HepG2 (cell line): Measurements from ENCODE around the gene PHF23. TPM values are rescaled to one million over a fixed set of nuclear protein-coding genes. Genes with fewer than 3 reads are reported as not detected.
A peak's percentile ranks its signal among the peaks of the same experiment; 100 is the strongest.

Experiments used
- ATF7 ChIP-seq, 2 experiments: fragments of 450-650 bp in 1 of 2; sonication (generic) in 1 of 2; formaldehyde crosslinking in 1 of 2; IDR thresholded peaks; 2 replicates each; pipeline versions ENCODE4 v1.4.0 to v1.6.1; 2016 to 2020; ENCODE audit warnings: antibody characterized with exemption in 1 of 2, mild to moderate bottlenecking in 1 of 2, missing genetic modification reagents in 1 of 2
- CCDC6 ChIP-seq: sonication (generic); formaldehyde crosslinking; IDR thresholded peaks from 2 replicates; pipeline ENCODE4 v1.8.1; 2022; ENCODE audit warnings: mild to moderate bottlenecking, missing genetic modification reagents, moderate library complexity
- KAT2B ChIP-seq: fragments of 150-350 bp; IDR thresholded peaks from 2 replicates; pipeline ENCODE4 v1.6.1; 2014; ENCODE audit warnings: low read depth, low read length, borderline replicate concordance
- MED13 ChIP-seq: sonication (generic); formaldehyde crosslinking; IDR thresholded peaks from 2 replicates; pipeline ENCODE4 v1.5.0; 2020; ENCODE audit warnings: missing genetic modification reagents
- NAIF1 ChIP-seq: sonication (generic); formaldehyde crosslinking; IDR thresholded peaks from 2 replicates; pipeline ENCODE4 v1.5.0; 2020; ENCODE audit warnings: mild to moderate bottlenecking, missing genetic modification reagents, borderline replicate concordance
- NFATC3 ChIP-seq: sonication (generic); formaldehyde crosslinking; IDR thresholded peaks from 2 replicates; pipeline ENCODE4 v1.5.1; 2020; ENCODE audit warnings: mild to moderate bottlenecking, missing genetic modification reagents
- NR2C2 ChIP-seq: sonication (generic); formaldehyde crosslinking; IDR thresholded peaks from 2 replicates; pipeline ENCODE4 v1.4.0; 2020; ENCODE audit warnings: missing genetic modification reagents, mild to moderate bottlenecking, moderate library complexity, borderline replicate concordance
- PHF5A ChIP-seq: IDR thresholded peaks from one replicate; pipeline ENCODE4 v1.6.1; 2018; ENCODE audit warnings: low read depth, missing genetic modification reagents; ENCODE audit not compliant: unreplicated experiment
- PLRG1 ChIP-seq: fragments of 450-650 bp; conservative IDR thresholded peaks from 2 replicates; pipeline ENCODE4 v1.6.1; 2016
- SP4 ChIP-seq: sonication (generic); formaldehyde crosslinking; IDR thresholded peaks from 2 replicates; pipeline ENCODE4 v1.8.1; 2023; ENCODE audit warnings: mild to moderate bottlenecking, missing genetic modification reagents
- TSC22D2 ChIP-seq: sonication (generic); formaldehyde crosslinking; IDR thresholded peaks from 2 replicates; pipeline ENCODE4 v1.5.1; 2020; ENCODE audit warnings: missing genetic modification reagents, mild to moderate bottlenecking, borderline replicate concordance
- ZNF234 ChIP-seq: sonication (generic); formaldehyde crosslinking; conservative IDR thresholded peaks from 2 replicates; pipeline ENCODE4 v1.5.1; 2020; ENCODE audit warnings: mild to moderate bottlenecking, missing genetic modification reagents
- ZNF253 ChIP-seq: sonication (generic); formaldehyde crosslinking; IDR thresholded peaks from 2 replicates; pipeline ENCODE4 v1.8.0; 2022; ENCODE audit warnings: mild to moderate bottlenecking, missing genetic modification reagents, borderline replicate concordance
- ZNF451 ChIP-seq: sonication (generic); formaldehyde crosslinking; IDR thresholded peaks from 2 replicates; pipeline ENCODE4 v1.5.0; 2020; ENCODE audit warnings: mild to moderate bottlenecking, missing genetic modification reagents
- ZNF549 ChIP-seq: sonication (generic); formaldehyde crosslinking; IDR thresholded peaks from 2 replicates; pipeline ENCODE4 v1.5.0; 2020; ENCODE audit warnings: missing genetic modification reagents
- ZNF589 ChIP-seq: sonication (generic); formaldehyde crosslinking; conservative IDR thresholded peaks from 2 replicates; pipeline ENCODE4 v1.8.0; 2022; ENCODE audit warnings: mild to moderate bottlenecking, moderate library complexity, missing genetic modification reagents
- ZNF747 ChIP-seq: sonication (generic); formaldehyde crosslinking; IDR thresholded peaks from 2 replicates; pipeline ENCODE4 v1.8.1; 2023; ENCODE audit warnings: missing genetic modification reagents, mild to moderate bottlenecking, borderline replicate concordance
- ZSCAN31 ChIP-seq: sonication (generic); formaldehyde crosslinking; IDR thresholded peaks from 2 replicates; pipeline ENCODE4 v1.5.0; 2020; ENCODE audit warnings: low read depth, mild to moderate bottlenecking, missing genetic modification reagents
- polyA plus RNA-seq, 8 experiments: library from polyadenylated mRNA; depleted of rRNA in 3 of 8; stranded (reverse) in 7 of 8; unstranded in 1 of 8; fragments of >200 nt; fragmentation: Illumina TruSeq in 4 of 8; extraction: Trizol in 4 of 8; gene quantifications; 2 replicates each; pipeline versions ENCODE4 v1.2.1 to v1.2.3, GENCODE V29; 2011 to 2016; ENCODE audit warnings: low read depth in 4 of 8, missing spikeins in 1 of 8, mixed read lengths in 1 of 8; ENCODE audit not compliant: insufficient read depth in 1 of 8
- total RNA-seq, 5 experiments: library from RNA; depleted of rRNA; stranded (reverse); fragments of >200 nt; fragmentation: Illumina TruSeq; extraction: Trizol; gene quantifications; 2 replicates each; pipeline ENCODE4 v1.2.3, GENCODE V29; 2016; ENCODE audit warnings: low read depth in 1 of 5
- TF ChIP-seq, protein P1 (sequence below): IDR thresholded peaks from 2 replicates; pipeline ENCODE4 v1.6.1; 2016
- TF ChIP-seq, protein P2 (sequence below): sonication (generic); formaldehyde crosslinking; IDR thresholded peaks from 2 replicates; pipeline ENCODE4 v1.5.0; 2020; ENCODE audit warnings: missing genetic modification reagents
- TF ChIP-seq, protein P3 (sequence below): sonication (generic); formaldehyde crosslinking; IDR thresholded peaks from 2 replicates; pipeline ENCODE4 v1.8.1; 2022; ENCODE audit warnings: mild to moderate bottlenecking, missing genetic modification reagents
- TF ChIP-seq, protein P4 (sequence below): sonication (generic); formaldehyde crosslinking; IDR thresholded peaks from 2 replicates; pipeline ENCODE4 v1.5.1; 2020; ENCODE audit warnings: missing genetic modification reagents, mild to moderate bottlenecking, borderline replicate concordance
- TF ChIP-seq, protein P5 (sequence below): sonication (generic); formaldehyde crosslinking; IDR thresholded peaks from 2 replicates; pipeline ENCODE4 v1.8.0; 2022; ENCODE audit warnings: missing genetic modification reagents, mild to moderate bottlenecking, inconsistent platforms, borderline replicate concordance

PHF23 gene
- total and polyA plus RNA-seq, 2 of the 13 experiments (the other 11 are each of a cell fraction or from before 2014, with no cell fraction given) = 27.6 to 33.2 TPM

DNA sequence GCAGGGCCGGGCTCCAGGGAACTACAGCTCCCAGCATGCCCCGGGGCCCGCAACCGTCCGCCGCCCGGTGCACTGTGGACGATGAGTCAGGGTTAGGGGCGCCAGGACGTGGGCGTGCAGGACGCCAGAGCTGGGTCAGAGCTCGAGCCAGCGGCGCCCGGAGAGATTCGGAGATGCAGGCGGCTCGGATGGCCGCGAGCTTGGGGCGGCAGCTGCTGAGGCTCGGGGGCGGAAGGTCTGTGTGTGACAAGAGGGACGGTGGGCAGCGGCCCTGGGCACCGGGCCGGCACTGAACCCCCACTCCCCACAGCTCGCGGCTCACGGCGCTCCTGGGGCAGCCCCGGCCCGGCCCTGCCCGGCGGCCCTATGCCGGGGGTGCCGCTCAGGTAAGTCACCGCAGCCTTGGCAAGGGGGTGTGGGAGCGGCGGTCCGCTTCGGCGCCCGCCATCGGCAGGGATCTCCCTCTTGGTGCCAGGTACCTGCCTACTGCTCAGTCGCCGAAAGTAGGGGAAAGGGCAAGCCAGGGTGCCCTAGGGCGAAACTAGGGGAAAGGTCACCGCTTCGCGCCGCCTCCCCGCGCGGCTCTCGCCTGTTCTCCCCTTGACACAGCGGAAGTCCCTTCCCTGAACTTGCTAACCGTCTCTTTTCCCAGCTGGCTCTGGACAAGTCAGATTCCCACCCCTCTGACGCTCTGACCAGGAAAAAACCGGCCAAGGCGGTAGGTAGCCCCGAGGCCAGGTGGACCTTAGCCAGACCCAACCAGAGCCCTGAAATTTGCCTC, 19.3 kb downstream of the PHF23 start, which contains the start of the genes ACADVL and DLG4 (continued):
- TF ChIP-seq ZNF234 (CRISPR knock-in tag) (no peak), ZNF253 (CRISPR knock-in tag) (no peak), NFATC3 (CRISPR knock-in tag) (no peak), ZNF451 (CRISPR knock-in tag) (no peak; the same call in 1 of the 2 replicates), CCDC6 (no peak), PLRG1 (no peak), ATF7 (IDR thresholded peaks at IDR 0.05) (no peak), ATF7 (CRISPR knock-in tag; IDR thresholded peaks at IDR 0.05) (no peak), ZNF747 (CRISPR knock-in tag) (no peak), SP4 (peak; percentile 73), NAIF1 (CRISPR knock-in tag) (peak; percentile 72; the same call in 1 of the 2 replicates), ZNF589 (0 out of 2 replicates have a peak, but pooled peaks have one; percentile 47), KAT2B (no peak), TSC22D2 (no peak; the same call in 1 of the 2 replicates), PHF5A (no peak), MED13 (CRISPR knock-in tag) (no peak), ZNF549 (CRISPR knock-in tag) (no peak), ZSCAN31 (CRISPR knock-in tag) (peak; percentile 24), NR2C2 (CRISPR knock-in tag) (peak; percentile 85)
- TF ChIP-seq, protein P1, sequence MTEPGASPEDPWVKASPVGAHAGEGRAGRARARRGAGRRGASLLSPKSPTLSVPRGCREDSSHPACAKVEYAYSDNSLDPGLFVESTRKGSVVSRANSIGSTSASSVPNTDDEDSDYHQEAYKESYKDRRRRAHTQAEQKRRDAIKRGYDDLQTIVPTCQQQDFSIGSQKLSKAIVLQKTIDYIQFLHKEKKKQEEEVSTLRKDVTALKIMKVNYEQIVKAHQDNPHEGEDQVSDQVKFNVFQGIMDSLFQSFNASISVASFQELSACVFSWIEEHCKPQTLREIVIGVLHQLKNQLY (CRISPR knock-in tag) = no peak
- TF ChIP-seq, protein P2, sequence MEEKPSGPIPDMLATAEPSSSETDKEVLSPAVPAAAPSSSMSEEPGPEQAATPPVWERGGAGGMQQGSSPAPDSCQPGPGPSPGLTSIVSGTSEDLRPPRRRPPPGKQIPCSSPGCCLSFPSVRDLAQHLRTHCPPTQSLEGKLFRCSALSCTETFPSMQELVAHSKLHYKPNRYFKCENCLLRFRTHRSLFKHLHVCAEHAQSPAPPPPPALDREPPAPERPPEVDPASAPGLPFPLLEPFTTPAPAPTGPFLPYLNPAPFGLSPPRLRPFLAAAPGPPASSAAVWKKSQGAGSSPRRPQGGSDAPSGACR (CRISPR knock-in tag) = peak; percentile 55; the same call in 1 of the 2 replicates
- TF ChIP-seq, protein P3, sequence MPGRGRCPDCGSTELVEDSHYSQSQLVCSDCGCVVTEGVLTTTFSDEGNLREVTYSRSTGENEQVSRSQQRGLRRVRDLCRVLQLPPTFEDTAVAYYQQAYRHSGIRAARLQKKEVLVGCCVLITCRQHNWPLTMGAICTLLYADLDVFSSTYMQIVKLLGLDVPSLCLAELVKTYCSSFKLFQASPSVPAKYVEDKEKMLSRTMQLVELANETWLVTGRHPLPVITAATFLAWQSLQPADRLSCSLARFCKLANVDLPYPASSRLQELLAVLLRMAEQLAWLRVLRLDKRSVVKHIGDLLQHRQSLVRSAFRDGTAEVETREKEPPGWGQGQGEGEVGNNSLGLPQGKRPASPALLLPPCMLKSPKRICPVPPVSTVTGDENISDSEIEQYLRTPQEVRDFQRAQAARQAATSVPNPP (CRISPR knock-in tag) = peak; percentile 46
- TF ChIP-seq, protein P4, sequence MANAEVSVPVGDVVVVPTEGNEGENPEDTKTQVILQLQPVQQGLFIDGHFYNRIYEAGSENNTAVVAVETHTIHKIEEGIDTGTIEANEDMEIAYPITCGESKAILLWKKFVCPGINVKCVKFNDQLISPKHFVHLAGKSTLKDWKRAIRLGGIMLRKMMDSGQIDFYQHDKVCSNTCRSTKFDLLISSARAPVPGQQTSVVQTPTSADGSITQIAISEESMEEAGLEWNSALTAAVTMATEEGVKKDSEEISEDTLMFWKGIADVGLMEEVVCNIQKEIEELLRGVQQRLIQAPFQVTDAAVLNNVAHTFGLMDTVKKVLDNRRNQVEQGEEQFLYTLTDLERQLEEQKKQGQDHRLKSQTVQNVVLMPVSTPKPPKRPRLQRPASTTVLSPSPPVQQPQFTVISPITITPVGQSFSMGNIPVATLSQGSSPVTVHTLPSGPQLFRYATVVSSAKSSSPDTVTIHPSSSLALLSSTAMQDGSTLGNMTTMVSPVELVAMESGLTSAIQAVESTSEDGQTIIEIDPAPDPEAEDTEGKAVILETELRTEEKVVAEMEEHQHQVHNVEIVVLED (CRISPR knock-in tag) = peak; percentile 95
- TF ChIP-seq, protein P5, sequence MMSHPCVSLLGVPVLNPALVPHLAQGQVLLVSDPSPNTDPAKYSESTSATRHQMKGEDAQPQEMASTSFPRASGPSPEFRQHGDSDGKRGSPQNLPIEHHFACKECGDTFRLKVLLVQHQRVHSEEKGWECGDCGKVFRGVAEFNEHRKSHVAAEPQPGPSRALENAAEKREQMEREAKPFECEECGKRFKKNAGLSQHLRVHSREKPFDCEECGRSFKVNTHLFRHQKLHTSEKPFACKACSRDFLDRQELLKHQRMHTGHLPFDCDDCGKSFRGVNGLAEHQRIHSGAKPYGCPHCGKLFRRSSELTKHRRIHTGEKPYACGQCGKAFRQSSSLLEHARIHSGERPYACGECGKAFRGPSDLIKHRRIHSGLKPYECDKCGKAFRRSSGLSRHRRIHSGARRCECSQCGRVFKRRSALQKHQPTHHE (CRISPR knock-in tag) = no peak
